Spleen (tissue), 11 donors: ENCODE results near the gene PSD2. TPM values are rescaled to one million over a fixed set of nuclear protein-coding genes. Genes with fewer than 3 reads are reported as not detected.
"Not testable (repeated sequence)": the region's sequence is repeated elsewhere in the genome, so short reads cannot be mapped to it uniquely, and the experiment has no call there.

Source experiments
- DNase-seq: peaks from one replicate; pipeline ENCODE4 v3.0.0-alpha.2; 2020
- H3K27ac ChIP-seq, 8 donors: fragments of 200-600 bp; sonication (generic) in 7 of 8; 1 replicate in 4 of 8; 2 replicates in 4 of 8; pipeline versions ENCODE4 v1.5.0 to v1.8.0; 2016 to 2021; ENCODE audit warnings: inconsistent platforms in 4 of 8, mild to moderate bottlenecking in 4 of 8, moderate library complexity in 1 of 8
- H3K27me3 ChIP-seq, 7 donors: fragments of 200-600 bp; sonication (generic) in 6 of 7; replicated peaks in 1 of 7; 1 replicate in 4 of 7; 2 replicates in 3 of 7; pipeline versions ENCODE4 v1.5.0 to v1.8.0; 2016 to 2021; ENCODE audit warnings: inconsistent platforms in 3 of 7, mild to moderate bottlenecking in 1 of 7
- H3K36me3 ChIP-seq, 6 donors: fragments of 200-600 bp; sonication (generic) in 5 of 6; 1 replicate in 4 of 6; 2 replicates in 2 of 6; pipeline versions ENCODE4 v1.5.0 to v1.8.0; 2016 to 2021; ENCODE audit warnings: inconsistent platforms in 2 of 6
- H3K4me1 ChIP-seq, 6 donors: fragments of 200-600 bp; sonication (generic) in 5 of 6; 1 replicate in 3 of 6; 2 replicates in 3 of 6; pipeline versions ENCODE4 v1.5.0 to v1.8.0; 2016 to 2021; ENCODE audit warnings: inconsistent platforms in 3 of 6
- H3K4me3 ChIP-seq, 8 donors: fragments of 200-600 bp; sonication (generic) in 7 of 8; 1 replicate in 4 of 8; 2 replicates in 4 of 8; pipeline versions ENCODE4 v1.5.0 to v1.8.0; 2016 to 2021; ENCODE audit warnings: inconsistent platforms in 4 of 8, mild to moderate bottlenecking in 4 of 8, moderate library complexity in 2 of 8
- H3K9me3 ChIP-seq, 8 donors: fragments of 200-600 bp; sonication (generic) in 7 of 8; 1 replicate in 4 of 8; 2 replicates in 4 of 8; pipeline versions ENCODE4 v1.5.0 to v1.8.0; 2016 to 2021; ENCODE audit warnings: inconsistent platforms in 4 of 8
- CTCF ChIP-seq, 11 experiments: fragments of 200-600 bp in 7 of 11; fragments of 450-650 bp in 4 of 11; sonication (generic) in 4 of 11; IDR thresholded peaks in 8 of 11; conservative IDR thresholded peaks in 3 of 11; 1 replicate in 7 of 11; 2 replicates in 4 of 11; pipeline versions ENCODE4 v1.4.0 to v1.8.0; 2016 to 2021; ENCODE audit warnings: antibody characterized with exemption in 11 of 11, inconsistent platforms in 4 of 11, mild to moderate bottlenecking in 1 of 11
- POLR2A ChIP-seq, 3 donors: fragments of 450-650 bp; IDR thresholded peaks; one replicate each; pipeline ENCODE4 v1.5.1; 2017; ENCODE audit warnings: antibody characterized with exemption in 3 of 3, mild to moderate bottlenecking in 1 of 3
- POLR2AphosphoS5 ChIP-seq, 3 donors: sonication (generic); formaldehyde crosslinking; IDR thresholded peaks; one replicate each; pipeline ENCODE4 v1.5.1; 2017; ENCODE audit warnings: antibody characterized with exemption in 3 of 3
- WGBS, 5 donors: extraction: QIAGEN DNeasy Blood & Tissue Kit in 3 of 5; methylation state at CpG; one replicate each; pipeline versions ENCODE4 v1.1.5 to v1.1.7; 2013 to 2018; 5-methylcytosine and 5-hydroxymethylcytosine counted together
- intact Hi-C: fragments of 100-400 bp; cut with DNase I; formaldehyde crosslinking; loops from one replicate; pipeline ENCODE4 v1.15.0; 2023; ENCODE audit warnings: low total_unique reads
- polyA plus RNA-seq, 3 donors: library from polyadenylated mRNA; stranded (reverse); fragments of 200-250 nt; gene quantifications; one replicate each; pipeline ENCODE4 v1.2.1, GENCODE V29; 2013
- total RNA-seq, 7 donors: library from RNA; depleted of rRNA in 3 of 7; stranded (reverse); fragments of >200 nt in 3 of 7; fragmentation: NEBNext Ultra II Directional in 4 of 7; extraction: Animal tissue kit (Norgen Biotek cat#: 25700) in 4 of 7; gene quantifications; one replicate each; pipeline versions ENCODE4 v1.1.0 to v1.2.1, GENCODE V29; 2016 to 2021
- donor health status: healthy with polysubstance abuse.
- donor health status: DM: no; HTN: no; CAD: no; lungs with moderate emphysema.
- donor health status: DM: no; HTN: no; CAD: no.
- donor health status: Bipolar disorder and iron deficiency.
- donor health status: healthy.
- donor health status: DM: no; HTN: no; CAD: no.
- donor health status: DM: yes; HTN: yes; CAD: no.

PSD2 gene
- total and polyA plus RNA-seq, 10 donors = 0.03 to 0.42 (median 0.21) TPM; not detected in 1

- Histone ChIP-seq H3K27ac (no peak overlapping the region), H3K36me3 (no peaks in the 10 kb centered on the region), H3K9me3 (no peaks in the 10 kb centered on the region), H3K4me3 (no peak overlapping the region), H3K27me3 (peaks cover 0 to 52% (median 5%) of the 10 kb centered on the region in 7 donors), H3K4me1 (peaks cover 3 to 16% (median 12%) of the 10 kb centered on the region in 6 donors)
- TF ChIP-seq CTCF (IDR thresholded peaks at IDR 0.05 in 8 of 11, conservative IDR thresholded peaks at IDR 0.05 in 3 of 11) (no peak), POLR2AphosphoS5 (IDR thresholded peaks at IDR 0.05) (no peak), POLR2A (IDR thresholded peaks at IDR 0.05) (no peak)
- intact Hi-C loops = loop anchor here (5.0 kb wide), 2 partner anchors 58 to 73 kb away; no protein-coding TSS in a partner anchor
- WGBS, 5 donors = 79 to 91% (median 88%) methylated on average over 12 of the region's 12 CpGs
- DNase-seq = no peak
Observed at GRCh38 chr5:139789116-139789844, 6.3 kb upstream of the PSD2 start.

- no peak for TF ChIP-seq POLR2A (IDR thresholded peaks at IDR 0.05)
Observed at GRCh38 chr5:139789845-139790189, 5.8 kb upstream of the PSD2 start.

GRCh38 chr5:139792218-139792617 lies 3.4 kb upstream of the PSD2 start:
- H3K9me3 ChIP-seq = no peaks in the 10 kb centered on the region
- H3K4me3 ChIP-seq = no peak overlapping the region
- no peaks in the 10 kb centered on the region for H3K36me3 ChIP-seq
- H3K27ac ChIP-seq = no peak overlapping the region
- TF ChIP-seq CTCF (IDR thresholded peaks at IDR 0.05 in 8 of 11, conservative IDR thresholded peaks at IDR 0.05 in 3 of 11) (no peak), POLR2A (IDR thresholded peaks at IDR 0.05) (no peak), POLR2AphosphoS5 (IDR thresholded peaks at IDR 0.05) (no peak)
- DNase-seq = no peak
- 78 to 91% (median 88%) methylated on average over 2 of the region's 2 CpGs for WGBS, 5 donors
- peaks cover 8 to 59% (median 33%) of the 10 kb centered on the region in 7 donors for H3K27me3 ChIP-seq
- intact Hi-C loops = loop anchor here (5.0 kb wide), 1 partner anchor 355 kb away; no protein-coding TSS in a partner anchor
- H3K4me1 ChIP-seq = peaks cover 12 to 32% (median 21%) of the 10 kb centered on the region in 6 donors

More at GRCh38 chr5:139789845-139790189, 5.8 kb upstream of the PSD2 start:
- 83 to 95% (median 91%) methylated on average over 12 of the region's 12 CpGs for WGBS, 5 donors
- no peaks in the 10 kb centered on the region for H3K9me3 ChIP-seq
- peaks cover 3 to 16% (median 12%) of the 10 kb centered on the region in 6 donors for H3K4me1 ChIP-seq
- intact Hi-C loops = loop anchor here (5.0 kb wide), 3 partner anchors 57 to 357 kb away; no protein-coding TSS in a partner anchor
- no peak for DNase-seq
- no peak overlapping the region for H3K27ac ChIP-seq
- H3K27me3 ChIP-seq = peaks cover 0 to 58% (median 9%) of the 10 kb centered on the region in 7 donors
- no peaks in the 10 kb centered on the region for H3K36me3 ChIP-seq
- H3K4me3 ChIP-seq = no peak overlapping the region

- WGBS, 5 donors = 76 to 81% (median 80%) methylated on average over 2 of the region's 2 CpGs
- peaks cover 12 to 27% (median 19%) of the 10 kb centered on the region in 6 donors for H3K4me1 ChIP-seq
- intact Hi-C loops = loop anchor here (5.0 kb wide), 1 partner anchor 355 kb away; no protein-coding TSS in a partner anchor
- peaks cover 8 to 59% (median 37%) of the 10 kb centered on the region in 7 donors for H3K27me3 ChIP-seq
- not testable (repeated sequence) for H3K4me3 ChIP-seq, H3K9me3 ChIP-seq, H3K36me3 ChIP-seq, H3K27ac ChIP-seq, DNase-seq
Observed at GRCh38 chr5:139792655-139793054, 3.0 kb upstream of the PSD2 start.
